ENCODE results near the gene GOLGB1.

DNA sequence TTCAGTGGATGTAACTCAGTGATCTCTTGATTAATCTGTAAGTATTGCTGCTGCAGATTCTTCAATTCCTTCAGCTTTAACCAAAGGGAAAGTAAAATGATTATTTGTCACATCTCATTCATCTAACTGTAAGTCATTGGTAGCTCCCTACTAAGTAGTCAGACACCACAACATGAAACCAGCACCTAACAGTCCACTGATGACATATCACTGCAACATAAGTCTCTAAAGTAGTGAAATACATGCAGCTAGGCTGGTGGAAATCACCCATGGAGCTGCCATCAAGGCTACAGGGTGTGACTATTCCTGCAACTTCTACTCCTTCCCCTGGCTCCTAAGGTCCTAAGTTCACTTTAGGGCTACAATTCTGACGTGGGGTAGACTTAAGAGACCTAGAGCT lies 67.7 kb downstream of the GOLGB1 start:
- TF ChIP-seq, protein P1, sequence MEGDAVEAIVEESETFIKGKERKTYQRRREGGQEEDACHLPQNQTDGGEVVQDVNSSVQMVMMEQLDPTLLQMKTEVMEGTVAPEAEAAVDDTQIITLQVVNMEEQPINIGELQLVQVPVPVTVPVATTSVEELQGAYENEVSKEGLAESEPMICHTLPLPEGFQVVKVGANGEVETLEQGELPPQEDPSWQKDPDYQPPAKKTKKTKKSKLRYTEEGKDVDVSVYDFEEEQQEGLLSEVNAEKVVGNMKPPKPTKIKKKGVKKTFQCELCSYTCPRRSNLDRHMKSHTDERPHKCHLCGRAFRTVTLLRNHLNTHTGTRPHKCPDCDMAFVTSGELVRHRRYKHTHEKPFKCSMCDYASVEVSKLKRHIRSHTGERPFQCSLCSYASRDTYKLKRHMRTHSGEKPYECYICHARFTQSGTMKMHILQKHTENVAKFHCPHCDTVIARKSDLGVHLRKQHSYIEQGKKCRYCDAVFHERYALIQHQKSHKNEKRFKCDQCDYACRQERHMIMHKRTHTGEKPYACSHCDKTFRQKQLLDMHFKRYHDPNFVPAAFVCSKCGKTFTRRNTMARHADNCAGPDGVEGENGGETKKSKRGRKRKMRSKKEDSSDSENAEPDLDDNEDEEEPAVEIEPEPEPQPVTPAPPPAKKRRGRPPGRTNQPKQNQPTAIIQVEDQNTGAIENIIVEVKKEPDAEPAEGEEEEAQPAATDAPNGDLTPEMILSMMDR (IDR thresholded peaks at IDR 0.05; ENCODE audit: poor library complexity), result no peak
- TF ChIP-seq EZH2 (IDR thresholded peaks at IDR 0.05; ENCODE audit: borderline replicate concordance), result no peak
